K562 treated with DMSO at 1 percent for 12 hours (cell line): ENCODE measurements around the gene AKAP7. TPM values are rescaled to one million over a fixed set of nuclear protein-coding genes. Genes with fewer than 3 reads are reported as not detected.

Source experiments
- total RNA-seq: library from RNA; unstranded; fragments of 300-600 nt; gene quantifications from 2 replicates; pipeline ENCODE4 v1.2.3, GENCODE V29; 2022; ENCODE audit not compliant: insufficient read depth

AKAP7 gene
- 1.4 and 2.4 TPM in 2 replicates for total RNA-seq

GRCh38 chr6:131135244-131136020, at the start of gene AKAP7:
TSS of gene AKAP7 (plus strand) at chr6:131135467. CDS start at chr6:131135764, 297 bp downstream.

Other genes starting within 250 kb of the AKAP7 start
- 16.0 and 33.2 TPM in 2 replicates for gene EPB41L2, start 72.2 kb upstream of the AKAP7 start, total RNA-seq